ENCODE data around the gene PRSS36. TPM values are rescaled to one million over a fixed set of nuclear protein-coding genes. Genes with fewer than 3 reads are reported as not detected.
"Not testable (repeated sequence)": the region's sequence is repeated elsewhere in the genome, so short reads cannot be mapped to it uniquely, and the experiment has no call there.

The PRSS36 gene
- polyA plus RNA-seq (2013, experiment 1 of 2), result 0.39 TPM
- 0.32 TPM for polyA plus RNA-seq (2013, experiment 2 of 2)

GRCh38 chr16:31149894-31150890, at the start of gene PRSS36:
TSS of gene PRSS36 (minus strand) at chr16:31150066. CDS start at chr16:31150035, 31 bp downstream.
- H4K5ac ChIP-seq (ENCODE audit: low read length), result no peak within 1 kb of the TSS

GRCh38 chr16:31199430-31200041, 49.7 kb upstream of the PRSS36 start:
- Histone ChIP-seq H3K79me2 (ENCODE audit: control insufficient read depth, insufficient read depth, low read length) (no peaks in the 10 kb centered on the region), H3K27me3 (ENCODE audit: insufficient read depth, low read length, poor library complexity) (no peaks in the 10 kb centered on the region), H3K27ac (ENCODE audit: low read depth, low read length) (no peak overlapping the region), H3K9ac (ENCODE audit: low read length) (no peak overlapping the region), H2AK5ac (ENCODE audit: low read length) (no peak overlapping the region), H3K18ac (ENCODE audit: low read length) (no peak overlapping the region), H3K79me1 (ENCODE audit: low read length) (peaks cover 2% of the 10 kb centered on the region), H3K4ac (ENCODE audit: low read depth, low read length) (no peak overlapping the region), H4K8ac (ENCODE audit: low read depth, low read length) (no peak overlapping the region), H3K23ac (ENCODE audit: low read length) (no peak overlapping the region), H3K36me3 (ENCODE audit: control insufficient read depth, insufficient read depth, low read length) (peaks cover 7% of the 10 kb centered on the region), H3K56ac (ENCODE audit: low read length) (no peak overlapping the region), H3K4me1 (ENCODE audit: control insufficient read depth, low read depth, low read length) (peaks cover 2% of the 10 kb centered on the region), H4K5ac (ENCODE audit: low read length) (no peak overlapping the region), H2BK5ac (ENCODE audit: low read length) (no peak overlapping the region), H2BK15ac (replicated peaks; ENCODE audit: low read depth) (no peak overlapping the region), H2BK120ac (ENCODE audit: low read depth, low read length) (no peak overlapping the region), H3K4me3 (ENCODE audit: low read length) (no peak overlapping the region), H3K4me2 (ENCODE audit: low read length) (no peak overlapping the region)
- WGBS (ENCODE audit: extremely low coverage, insufficient coverage, low lambda C conversion rate), result no CpG with 5 or more reads among the region's 5 CpGs
- no peak for DNase-seq

More at GRCh38 chr16:31149894-31150890, at the start of gene PRSS36:
- Histone ChIP-seq H4K8ac (ENCODE audit: low read depth, low read length) (no peak within 1 kb of the TSS), H3K23ac (ENCODE audit: low read length) (peak within 1 kb of the TSS; percentile 3), H3K36me3 (ENCODE audit: control insufficient read depth, insufficient read depth, low read length) (no peaks in the 10 kb centered on the region), H3K79me2 (ENCODE audit: control insufficient read depth, insufficient read depth, low read length) (no peaks in the 10 kb centered on the region), H2BK5ac (ENCODE audit: low read length) (no peak within 1 kb of the TSS), H3K9ac (ENCODE audit: low read length) (no peak within 1 kb of the TSS), H3K79me1 (ENCODE audit: low read length) (no peaks in the 10 kb centered on the region), H2BK120ac (ENCODE audit: low read depth, low read length) (no peak within 1 kb of the TSS), H3K4me3 (ENCODE audit: low read length) (no peak within 1 kb of the TSS), H3K18ac (ENCODE audit: low read length) (no peak within 1 kb of the TSS), H3K4me2 (ENCODE audit: low read length) (no peak within 1 kb of the TSS), H2AK5ac (ENCODE audit: low read length) (no peak within 1 kb of the TSS), H2BK15ac (replicated peaks; ENCODE audit: low read depth) (no peak within 1 kb of the TSS), H3K4me1 (ENCODE audit: control insufficient read depth, low read depth, low read length) (no peaks in the 10 kb centered on the region), H3K4ac (ENCODE audit: low read depth, low read length) (no peak within 1 kb of the TSS), H3K27ac (ENCODE audit: low read depth, low read length) (no peak within 1 kb of the TSS), H3K27me3 (ENCODE audit: insufficient read depth, low read length, poor library complexity) (peaks cover 3% of the 10 kb centered on the region), H3K56ac (ENCODE audit: low read length) (peak within 1 kb of the TSS; percentile 49)
- DNase-seq, result no peak
- no CpG with 5 or more reads among the region's 11 CpGs for WGBS (ENCODE audit: extremely low coverage, insufficient coverage, low lambda C conversion rate)

- no peak overlapping the region for H3K4ac ChIP-seq (ENCODE audit: low read depth, low read length)
- H2BK15ac ChIP-seq (replicated peaks; ENCODE audit: low read depth), result no peak overlapping the region
- no peaks in the 10 kb centered on the region for H3K27me3 ChIP-seq (ENCODE audit: insufficient read depth, low read length, poor library complexity)
- no peak overlapping the region for H3K9ac ChIP-seq (ENCODE audit: low read length)
- H2AK5ac ChIP-seq (ENCODE audit: low read length), result no peak overlapping the region
- H3K4me3 ChIP-seq (ENCODE audit: low read length), result no peak overlapping the region
- H3K79me2 ChIP-seq (ENCODE audit: control insufficient read depth, insufficient read depth, low read length), result no peaks in the 10 kb centered on the region
- peaks cover 2% of the 10 kb centered on the region for H3K4me1 ChIP-seq (ENCODE audit: control insufficient read depth, low read depth, low read length)
- H3K4me2 ChIP-seq (ENCODE audit: low read length), result no peak overlapping the region
- no peak overlapping the region for H3K27ac ChIP-seq (ENCODE audit: low read depth, low read length)
- H3K18ac ChIP-seq (ENCODE audit: low read length), result no peak overlapping the region
- no peak overlapping the region for H3K23ac ChIP-seq (ENCODE audit: low read length)
- DNase-seq, result no peak
- H4K8ac ChIP-seq (ENCODE audit: low read depth, low read length), result no peak overlapping the region
- no peak overlapping the region for H2BK5ac ChIP-seq (ENCODE audit: low read length)
- H4K5ac ChIP-seq (ENCODE audit: low read length), result no peak overlapping the region
- no peak overlapping the region for H3K56ac ChIP-seq (ENCODE audit: low read length)
- no CpG with 5 or more reads among the region's 7 CpGs for WGBS (ENCODE audit: extremely low coverage, insufficient coverage, low lambda C conversion rate)
- peaks cover 5% of the 10 kb centered on the region for H3K79me1 ChIP-seq (ENCODE audit: low read length)
- H2BK120ac ChIP-seq (ENCODE audit: low read depth, low read length), result no peak overlapping the region
- peaks cover 13% of the 10 kb centered on the region for H3K36me3 ChIP-seq (ENCODE audit: control insufficient read depth, insufficient read depth, low read length)
Measured at GRCh38 chr16:31198207-31198882, 48.5 kb upstream of the PRSS36 start.

GRCh38 chr16:31196324-31197088, 46.6 kb upstream of the PRSS36 start:
- no peak overlapping the region for H3K23ac ChIP-seq (ENCODE audit: low read length)
- H3K9ac ChIP-seq (ENCODE audit: low read length), result no peak overlapping the region
- no peaks in the 10 kb centered on the region for H3K27me3 ChIP-seq (ENCODE audit: insufficient read depth, low read length, poor library complexity)
- no peak overlapping the region for H2BK5ac ChIP-seq (ENCODE audit: low read length)
- H2AK5ac ChIP-seq (ENCODE audit: low read length), result no peak overlapping the region
- no peak overlapping the region for H3K27ac ChIP-seq (ENCODE audit: low read depth, low read length)
- no peak overlapping the region for H3K4me3 ChIP-seq (ENCODE audit: low read length)
- H4K5ac ChIP-seq (ENCODE audit: low read length), result no peak overlapping the region
- H2BK15ac ChIP-seq (replicated peaks; ENCODE audit: low read depth), result no peak overlapping the region
- DNase-seq, result no peak
- WGBS (ENCODE audit: extremely low coverage, insufficient coverage, low lambda C conversion rate), result no CpG with 5 or more reads among the region's 17 CpGs
- H3K56ac ChIP-seq (ENCODE audit: low read length), result no peak overlapping the region
- no peak overlapping the region for H2BK120ac ChIP-seq (ENCODE audit: low read depth, low read length)
- peaks cover 23% of the 10 kb centered on the region for H3K36me3 ChIP-seq (ENCODE audit: control insufficient read depth, insufficient read depth, low read length)
- H3K4ac ChIP-seq (ENCODE audit: low read depth, low read length), result no peak overlapping the region
- peaks cover 12% of the 10 kb centered on the region for H3K79me1 ChIP-seq (ENCODE audit: low read length)
- no peak overlapping the region for H4K8ac ChIP-seq (ENCODE audit: low read depth, low read length)
- no peak overlapping the region for H3K18ac ChIP-seq (ENCODE audit: low read length)
- no peak overlapping the region for H3K4me2 ChIP-seq (ENCODE audit: low read length)
- H3K4me1 ChIP-seq (ENCODE audit: control insufficient read depth, low read depth, low read length), result peaks cover 2% of the 10 kb centered on the region
- H3K79me2 ChIP-seq (ENCODE audit: control insufficient read depth, insufficient read depth, low read length), result no peaks in the 10 kb centered on the region

- not testable (repeated sequence) for H3K23ac ChIP-seq (ENCODE audit: low read length); H3K56ac ChIP-seq (ENCODE audit: low read length); DNase-seq; H3K4me1 ChIP-seq (ENCODE audit: control insufficient read depth, low read depth, low read length); H3K79me2 ChIP-seq (ENCODE audit: control insufficient read depth, insufficient read depth, low read length); H3K18ac ChIP-seq (ENCODE audit: low read length); H3K9ac ChIP-seq (ENCODE audit: low read length); H2AK5ac ChIP-seq (ENCODE audit: low read length); H3K27ac ChIP-seq (ENCODE audit: low read depth, low read length); H3K4me3 ChIP-seq (ENCODE audit: low read length); H2BK15ac ChIP-seq (replicated peaks; ENCODE audit: low read depth); H2BK120ac ChIP-seq (ENCODE audit: low read depth, low read length); H3K4me2 ChIP-seq (ENCODE audit: low read length); H3K27me3 ChIP-seq (ENCODE audit: insufficient read depth, low read length, poor library complexity); H2BK5ac ChIP-seq (ENCODE audit: low read length); H4K5ac ChIP-seq (ENCODE audit: low read length); H4K8ac ChIP-seq (ENCODE audit: low read depth, low read length); H3K4ac ChIP-seq (ENCODE audit: low read depth, low read length)
- peaks cover 12% of the 10 kb centered on the region for H3K79me1 ChIP-seq (ENCODE audit: low read length)
- peaks cover 24% of the 10 kb centered on the region for H3K36me3 ChIP-seq (ENCODE audit: control insufficient read depth, insufficient read depth, low read length)
- no CpG with 5 or more reads among the region's 11 CpGs for WGBS (ENCODE audit: extremely low coverage, insufficient coverage, low lambda C conversion rate)
Measured at GRCh38 chr16:31195861-31196260, 46.0 kb upstream of the PRSS36 start.

Data from mesendoderm (in vitro differentiated cells).